GM18505 (cell line): ENCODE data around the gene MTFR2.

Experiments used
- ATAC-seq: cut with Tn5 transposase; IDR thresholded peaks from one replicate; pipeline ENCODE4 v1.9.1; 2021; ENCODE audit not compliant: unreplicated experiment
- POLR2A ChIP-seq: IDR thresholded peaks from 4 replicates; pipeline ENCODE4 v1.6.1; 2011; ENCODE audit warnings: borderline replicate concordance; ENCODE audit not compliant: insufficient read depth, insufficient read length; ENCODE audit errors: extremely low read depth

The MTFR2 gene

DNA sequence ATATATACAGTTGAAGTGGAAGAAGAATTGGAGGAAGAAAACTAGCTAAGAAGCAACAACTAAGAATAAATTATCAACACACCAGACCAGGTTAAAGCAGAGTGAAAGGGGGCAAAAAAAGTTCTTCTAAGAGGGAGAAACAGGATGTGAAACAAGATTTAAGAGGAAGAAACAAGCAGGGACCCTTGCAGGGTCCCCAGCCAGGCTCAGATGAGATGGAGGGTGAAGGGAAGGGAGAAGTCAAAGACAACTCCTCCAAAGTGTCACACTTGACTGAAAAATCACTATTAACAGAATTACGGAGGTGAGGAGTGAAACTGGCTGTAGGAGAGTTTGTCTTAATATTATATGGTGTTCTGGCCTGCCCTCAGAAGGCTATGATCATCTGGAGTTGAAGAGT, 65.4 kb downstream of the MTFR2 start:
- ATAC-seq, result no peak
- TF ChIP-seq POLR2A, result no peak

- no peak for ATAC-seq
- TF ChIP-seq POLR2A, result no peak
Measured at GRCh38 chr6:136181861-136182260, 68.2 kb downstream of the MTFR2 start.

- ATAC-seq, result no peak
Measured at GRCh38 chr6:136181512-136181833, 68.6 kb downstream of the MTFR2 start.

More at GRCh38 chr6:136181512-136181833, 68.6 kb downstream of the MTFR2 start:
- TF ChIP-seq POLR2A, result no peak
